HG03469 (cell line): Measurements from ENCODE around the gene URAD.
"Not testable (repeated sequence)": the region's sequence is repeated elsewhere in the genome, so short reads cannot be mapped to it uniquely, and the experiment has no call there.

Experiments used
- ATAC-seq: cut with Tn5 transposase; IDR thresholded peaks from one replicate; pipeline ENCODE4 v1.9.1; 2021; ENCODE audit warnings: mild to moderate bottlenecking, moderate library complexity, moderate number of reproducible peaks; ENCODE audit not compliant: unreplicated experiment

URAD gene

DNA sequence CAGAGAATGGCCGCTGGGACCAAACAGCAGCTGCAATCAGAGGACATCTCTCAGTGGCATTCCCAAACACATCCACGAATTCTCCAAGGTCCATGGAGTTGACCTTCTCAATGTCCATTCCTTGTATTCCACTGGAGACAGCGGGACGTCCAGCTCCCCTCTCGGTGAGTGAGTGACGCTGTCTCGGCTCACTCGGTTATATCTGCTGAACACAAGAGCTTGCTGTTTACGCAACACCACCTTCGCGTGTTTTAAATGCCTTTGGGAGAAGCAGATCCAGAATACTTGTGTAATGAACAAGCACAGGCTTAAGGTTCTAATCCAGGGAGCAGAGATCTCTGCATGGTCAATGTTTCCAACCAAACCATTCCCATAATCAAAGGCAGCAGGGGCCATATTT, at the start of gene URAD:
TSS of gene URAD (minus strand) at position 174 of the 400 bp plus-strand sequence. CDS start at position 118, 56 bp downstream.
- ATAC-seq = no peak

DNA sequence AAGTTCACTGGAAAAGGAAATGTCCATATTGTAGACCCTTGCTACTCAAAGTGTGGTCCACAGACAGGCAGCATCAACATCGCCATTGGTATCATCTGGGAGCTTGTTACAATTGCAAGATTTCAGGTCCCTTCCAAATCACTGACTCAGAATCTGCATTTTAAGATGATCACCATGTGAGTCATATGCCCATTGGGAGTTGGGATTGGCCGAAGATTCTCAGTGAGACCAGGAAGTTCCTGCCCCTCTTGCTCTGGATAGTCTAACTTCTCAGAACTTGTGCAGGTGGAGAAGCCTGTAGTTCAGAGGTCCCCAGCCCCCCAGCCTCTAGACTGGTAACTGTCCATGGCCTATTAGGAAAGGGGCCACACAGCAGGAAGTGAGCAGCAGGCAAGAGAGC, 48.9 kb upstream of the URAD start:
- ATAC-seq = no peak

DNA sequence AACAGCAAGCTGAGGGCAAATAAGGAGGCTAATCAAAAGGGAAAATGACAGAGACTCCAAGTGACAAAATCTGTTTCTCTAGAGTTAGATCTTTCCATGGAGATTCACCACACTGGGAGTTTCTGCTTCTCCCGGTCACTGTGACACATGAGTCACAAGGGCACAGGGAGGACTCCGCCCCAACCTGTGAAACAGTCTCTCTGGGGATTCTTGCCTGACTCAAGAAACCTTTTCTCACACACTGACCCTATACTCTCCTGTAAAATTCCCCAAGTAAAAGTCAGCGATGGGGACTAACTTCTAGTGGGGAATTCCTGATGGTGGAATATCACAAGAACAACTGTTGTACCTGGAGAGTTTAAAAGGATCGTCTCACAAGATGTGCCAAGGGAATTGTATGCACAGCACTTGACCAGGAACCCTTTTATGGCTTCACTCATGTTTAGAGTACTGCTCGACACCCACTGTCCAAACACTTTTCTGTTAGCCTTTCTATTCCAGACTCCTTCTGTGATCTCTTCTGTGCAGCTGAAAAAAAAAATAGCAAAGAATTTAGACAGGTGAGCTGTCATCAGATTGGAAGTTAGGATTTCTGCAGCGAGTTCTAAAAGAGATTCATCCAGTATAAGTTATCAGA, 46.8 kb upstream of the URAD start:
- ATAC-seq = no peak

DNA sequence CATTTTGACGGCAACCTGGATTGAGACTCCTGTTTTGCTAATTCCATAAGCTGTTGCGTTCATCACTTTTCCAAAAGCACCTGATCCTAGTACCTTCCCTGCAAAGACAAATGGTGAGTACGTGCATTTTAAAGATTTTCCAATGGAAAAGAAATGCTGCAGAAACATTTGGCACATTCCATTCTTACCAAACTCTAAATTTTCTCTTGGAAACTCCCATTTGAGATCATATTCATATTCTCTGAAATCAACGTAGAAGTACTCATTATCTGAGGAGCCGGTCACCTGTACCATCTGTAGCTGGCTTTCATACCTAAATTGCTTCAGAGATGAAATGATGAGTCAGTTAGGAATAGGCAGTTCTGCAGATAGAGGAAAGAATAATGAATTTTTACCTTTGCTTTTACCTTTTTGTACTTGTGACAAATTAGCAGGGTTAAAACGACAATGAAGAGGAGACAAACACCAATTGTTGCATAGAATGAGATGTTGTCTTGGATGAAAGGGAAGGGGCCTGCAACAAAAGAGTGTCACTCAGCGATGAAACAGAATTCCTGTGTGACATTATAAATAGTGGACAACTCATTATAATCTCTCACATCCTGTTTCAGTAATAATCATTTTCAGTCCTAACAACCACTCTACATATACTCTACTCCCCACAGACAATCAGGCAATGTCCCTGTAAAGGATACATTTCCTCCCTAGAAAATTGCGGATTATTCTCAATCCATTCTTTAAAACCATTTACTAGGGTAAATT, 45.6 kb upstream of the URAD start:
- ATAC-seq = no peak

DNA sequence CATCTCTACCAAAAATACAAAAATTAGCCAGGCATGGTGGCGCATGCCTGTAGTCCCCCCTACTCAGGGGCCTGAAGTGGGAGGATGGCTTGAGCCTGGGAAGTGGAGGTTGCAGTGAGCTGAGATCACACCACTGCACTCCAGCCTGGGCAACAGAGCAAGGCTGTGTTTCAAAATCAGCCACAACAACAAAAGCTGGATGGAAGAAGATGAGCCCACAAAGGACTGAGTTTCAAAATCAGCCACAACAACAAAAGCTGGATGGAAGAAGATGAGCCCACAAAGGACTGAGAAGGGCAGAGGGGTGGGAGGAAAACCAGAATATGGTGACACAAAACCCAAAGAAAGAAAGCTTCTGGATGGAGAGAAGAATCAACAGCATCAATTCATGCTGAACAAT, 43.9 kb upstream of the URAD start:
- ATAC-seq = not testable (repeated sequence)

- ATAC-seq = no peak
These were observed 43.4 kb upstream of the URAD start for GRCh38 chr13:28031896-28032288.

DNA sequence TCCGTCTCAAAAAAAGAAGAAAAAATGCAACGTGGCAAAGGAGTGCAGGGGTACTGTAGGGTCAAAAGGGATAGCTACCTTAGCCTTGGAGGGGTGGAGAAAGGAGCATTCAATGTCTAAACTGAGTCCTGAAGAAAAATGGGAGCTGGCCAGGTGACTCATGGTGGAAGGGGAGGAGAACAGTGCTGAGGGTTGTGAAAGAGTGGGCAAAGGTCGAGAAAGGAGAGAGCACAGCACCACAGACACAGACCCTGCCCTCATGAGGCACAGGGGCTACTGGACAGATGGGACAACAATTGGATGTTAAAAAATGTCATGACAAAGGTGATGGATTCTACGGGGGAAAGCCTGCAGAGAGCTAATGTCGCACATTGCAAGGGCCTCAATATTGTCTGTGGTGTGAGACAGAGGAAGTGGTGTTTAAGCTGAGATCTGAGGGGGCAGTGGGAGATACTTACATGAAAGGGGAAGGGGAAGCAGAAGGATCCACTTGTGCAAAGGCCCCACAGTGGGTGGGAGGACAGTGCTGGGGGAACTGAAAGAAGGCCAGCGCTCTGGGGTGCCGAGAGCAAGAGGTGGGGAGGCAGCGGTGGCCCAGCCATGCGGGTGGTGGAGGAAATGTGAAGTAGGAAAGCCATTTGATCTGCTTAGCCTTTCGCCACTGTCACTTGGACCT, 42.9 kb upstream of the URAD start:
- ATAC-seq = no peak

DNA sequence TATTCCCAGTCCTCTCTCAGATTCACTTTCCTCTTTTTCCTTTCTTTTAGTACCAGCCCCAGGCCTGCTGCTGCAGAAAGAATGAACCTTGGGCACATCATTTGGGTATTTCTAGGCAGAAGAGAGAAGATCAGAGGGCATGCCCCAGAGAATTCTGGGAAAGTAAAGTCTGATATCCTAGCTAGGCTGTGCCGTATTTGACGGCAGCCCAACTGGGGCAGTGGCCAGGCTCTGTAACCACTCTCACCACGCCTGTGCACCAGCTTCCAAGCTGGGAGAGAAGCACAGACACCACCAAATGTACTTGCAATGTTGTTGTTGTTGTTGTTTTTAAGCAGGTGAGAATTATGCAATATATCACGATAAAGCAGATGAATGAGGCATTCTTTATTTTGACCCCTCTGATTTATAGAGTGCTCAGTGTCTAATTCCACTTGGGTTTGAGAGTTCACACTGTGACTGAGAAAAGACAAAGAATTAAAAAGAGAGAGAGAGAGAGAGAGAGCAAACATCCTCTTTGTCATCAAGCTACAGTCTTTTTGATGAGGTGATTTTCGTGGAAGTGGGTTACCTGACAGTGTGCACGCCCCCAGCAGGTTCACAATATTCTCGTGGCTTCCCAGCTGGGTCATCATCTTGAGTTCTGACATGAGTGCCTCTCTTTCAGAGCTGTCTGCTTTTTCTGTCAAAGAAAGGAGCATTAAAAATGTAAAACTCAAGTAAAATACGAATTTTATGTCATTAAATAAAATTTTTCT, 39.3 kb upstream of the URAD start:
- no peak for ATAC-seq

DNA sequence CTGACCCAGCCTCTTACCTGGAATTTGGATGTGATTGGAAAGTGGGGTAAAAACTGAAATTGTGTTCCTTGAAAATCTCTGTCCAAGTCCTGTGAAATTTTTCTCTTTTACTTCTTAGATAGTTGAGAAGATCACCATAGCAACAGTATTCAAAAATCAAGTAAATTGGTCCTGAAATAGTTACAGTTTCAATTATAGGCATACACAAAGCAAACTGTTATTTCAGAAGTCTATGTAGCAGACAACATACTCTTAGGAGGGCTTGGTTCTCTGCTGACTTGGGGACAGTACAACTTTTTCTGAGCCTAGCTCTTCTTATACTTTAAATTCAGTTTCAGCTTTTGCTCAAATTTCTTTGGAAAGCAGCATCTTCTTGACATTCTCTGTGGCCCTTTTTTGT, 38.6 kb upstream of the URAD start:
- no peak for ATAC-seq

GRCh38 chr13:28026508-28026907, 38.0 kb upstream of the URAD start:
- no peak for ATAC-seq

DNA sequence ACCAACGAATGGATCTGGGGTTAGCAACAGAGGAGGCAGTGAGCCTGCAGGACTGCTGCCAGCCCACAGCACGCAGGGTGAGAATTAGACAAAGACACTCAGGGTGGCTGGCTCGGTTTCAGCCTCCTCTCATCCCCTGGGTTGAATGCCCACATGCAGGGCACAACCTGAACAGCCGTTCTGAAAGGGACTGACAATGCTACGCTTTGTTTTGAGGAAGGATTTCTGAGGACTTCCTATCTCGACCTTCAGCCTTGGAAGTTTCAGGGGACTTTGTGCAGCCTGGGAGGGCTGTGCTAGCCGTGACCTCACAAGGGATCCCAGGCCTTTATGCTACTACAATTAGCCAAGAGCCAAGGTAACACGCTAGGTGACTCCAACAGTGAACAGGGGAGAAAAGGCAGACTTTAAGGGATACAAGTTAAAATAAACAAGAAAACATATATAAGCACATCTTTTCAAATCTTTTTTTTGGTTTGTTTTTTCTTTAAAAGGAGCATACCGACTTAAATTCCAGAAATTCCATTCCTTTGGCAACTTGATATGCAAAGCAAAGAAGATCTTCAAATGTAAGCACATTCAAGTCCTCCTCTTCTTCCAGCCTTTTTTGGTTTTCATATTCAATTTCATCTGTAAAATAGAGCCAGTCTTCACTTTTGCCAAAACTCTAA, 34.5 kb upstream of the URAD start:
- no peak for ATAC-seq

- no peak for ATAC-seq
These were observed 25.8 kb upstream of the URAD start for GRCh38 chr13:28014301-28014700.

- ATAC-seq = no peak
These were observed 25.0 kb upstream of the URAD start for GRCh38 chr13:28013482-28013881.

- peak; percentile 86 for ATAC-seq
These were observed 24.4 kb upstream of the URAD start for GRCh38 chr13:28012896-28013295.

GRCh38 chr13:28012383-28012782, 23.9 kb upstream of the URAD start:
- no peak for ATAC-seq

DNA sequence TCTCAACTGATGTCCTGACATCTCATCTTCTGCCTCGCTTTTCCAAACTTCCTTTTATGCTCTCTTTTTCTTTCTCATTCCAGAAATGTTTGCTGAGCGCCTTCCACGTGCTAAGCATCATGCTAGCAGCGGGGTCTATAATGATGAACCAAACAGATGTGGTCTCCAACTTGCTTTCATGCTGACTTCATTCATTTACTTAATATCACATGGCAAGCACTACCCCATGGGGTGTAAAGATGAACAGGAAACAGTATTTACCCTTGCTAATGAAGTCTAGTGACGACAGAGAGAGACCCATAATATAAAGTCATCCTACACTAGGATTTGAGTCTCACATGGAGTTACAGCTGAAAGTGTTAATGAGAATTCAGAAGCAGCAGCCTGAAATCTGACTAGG, 21.6 kb upstream of the URAD start:
- no peak for ATAC-seq

GRCh38 chr13:28005016-28005415, 16.5 kb upstream of the URAD start:
- ATAC-seq = not testable (repeated sequence)

DNA sequence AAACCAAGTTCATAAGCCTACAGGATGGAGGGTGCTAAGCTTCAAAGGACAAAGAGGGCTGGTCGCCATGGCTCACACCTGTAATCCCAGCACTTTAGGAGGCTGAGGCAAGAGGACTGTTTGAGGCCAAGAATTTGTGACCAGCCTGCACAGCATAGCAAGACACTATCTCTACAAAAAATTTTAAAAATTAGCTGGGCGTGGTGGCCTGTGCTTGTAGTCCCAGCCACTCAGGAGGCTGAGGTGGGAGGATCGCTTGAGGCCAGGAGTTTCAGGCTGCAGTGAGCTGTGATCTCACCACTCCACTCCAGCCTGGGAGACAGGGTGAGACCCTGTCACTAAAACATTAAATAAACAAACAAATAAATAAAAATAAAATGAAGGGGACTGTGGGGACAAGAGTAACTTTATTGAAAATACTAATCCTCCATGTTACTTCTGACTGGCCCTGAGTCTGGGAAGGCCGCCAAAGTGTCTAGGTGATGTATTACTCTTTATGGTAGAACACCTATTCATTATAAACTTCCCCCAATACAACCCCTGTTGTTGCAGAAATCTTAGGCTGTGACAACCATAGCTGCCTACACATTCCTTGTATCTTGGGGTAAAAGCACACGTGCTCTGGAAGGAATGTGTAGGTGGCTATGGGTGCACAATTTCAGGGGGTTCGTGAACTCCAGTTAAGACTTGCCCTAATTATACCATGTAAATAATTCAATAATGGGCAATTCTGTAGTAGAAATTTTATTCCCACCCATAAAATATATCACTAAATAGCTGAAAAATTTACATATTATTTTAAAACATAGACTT, 14.6 kb upstream of the URAD start:
- ATAC-seq = no peak

- ATAC-seq = no peak
These were observed 13.5 kb upstream of the URAD start for GRCh38 chr13:28001837-28002473.
